Measurements from ENCODE around the gene SEC24B.
"Not testable (repeated sequence)": the region's sequence is repeated elsewhere in the genome, so short reads cannot be mapped to it uniquely, and the experiment has no call there.

SEC24B gene

DNA sequence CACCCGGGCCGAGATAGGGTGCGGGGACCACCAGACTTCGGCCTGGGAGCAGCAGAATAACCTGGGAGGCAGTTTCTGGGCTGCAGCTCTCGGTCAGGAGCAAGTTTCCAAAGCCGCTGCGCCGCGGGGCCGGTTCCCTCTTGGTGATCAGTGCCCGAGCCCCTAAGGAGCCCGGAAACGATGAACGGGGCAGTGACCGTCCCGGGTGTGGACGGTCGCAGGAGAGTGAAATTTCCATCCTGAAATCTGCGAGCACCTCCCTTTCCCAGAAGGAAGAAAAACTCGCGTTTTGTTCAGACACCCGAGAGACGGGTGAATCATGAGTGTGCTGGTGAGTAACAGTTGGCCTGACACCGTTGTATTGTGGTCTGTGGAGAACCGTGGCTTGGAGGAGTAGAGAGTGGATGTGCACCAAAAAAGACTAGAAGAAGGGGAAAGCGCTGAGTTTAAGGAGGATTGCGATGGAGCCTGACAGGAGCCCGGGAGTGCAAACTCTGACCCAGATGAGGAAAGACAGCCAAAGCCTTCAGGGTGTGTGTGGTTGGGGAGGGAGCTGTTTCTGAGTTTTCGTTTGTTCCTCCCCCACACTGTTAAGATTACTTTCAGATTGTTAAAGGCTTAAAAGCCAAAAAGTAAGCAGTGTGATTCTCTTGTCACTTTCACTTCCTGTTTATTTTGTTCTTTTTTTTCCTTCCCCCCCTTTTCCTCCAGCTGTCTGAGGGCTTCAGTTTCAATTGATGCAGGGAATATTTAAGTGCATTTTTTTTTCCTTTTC, 127.3 kb downstream of the SEC24B start:
- H3K9me3 ChIP-seq (ENCODE audit: control insufficient read depth, insufficient read depth, low read length) = no peaks in the 10 kb centered on the region

DNA sequence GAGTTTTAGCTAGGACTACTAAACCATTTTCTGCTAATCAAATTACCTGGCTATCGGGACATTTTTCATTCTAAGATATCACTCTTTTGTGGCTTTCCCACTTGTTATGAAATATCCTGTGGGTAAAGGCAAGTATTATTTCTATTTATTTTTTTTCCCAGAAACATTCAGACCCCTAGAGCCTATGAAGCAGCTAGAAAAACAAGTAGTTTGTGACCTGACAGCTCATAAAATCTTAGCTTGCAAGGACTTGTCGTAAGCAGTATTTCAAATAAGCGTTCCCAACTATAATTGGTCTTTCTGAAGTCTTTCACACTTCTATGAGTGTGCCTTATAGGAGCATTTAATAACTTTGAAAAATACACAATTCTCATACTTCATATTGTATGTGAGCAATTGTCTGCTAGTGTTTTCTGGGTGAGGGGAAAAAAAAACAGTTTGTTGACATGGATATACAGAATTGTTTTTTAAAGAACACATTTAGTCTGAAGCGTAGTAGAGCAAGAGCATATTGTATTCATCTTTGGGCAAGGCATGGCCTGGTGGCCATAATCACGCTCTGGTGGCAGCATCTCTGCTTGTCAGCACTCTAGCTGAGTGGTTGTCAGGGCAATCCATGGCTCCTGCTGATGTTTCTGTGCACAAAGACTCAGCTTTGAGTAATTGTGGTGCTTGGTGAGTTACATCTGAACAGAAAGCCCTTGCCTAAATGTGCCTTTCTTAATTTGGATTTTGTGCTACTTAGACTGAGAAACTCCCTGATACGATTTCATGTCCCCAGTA, 129.0 kb downstream of the SEC24B start:
- no peaks in the 10 kb centered on the region for H3K4me1 ChIP-seq (ENCODE audit: insufficient read depth, low read length)
- H3K36me3 ChIP-seq (ENCODE audit: insufficient read depth, low read length) = no peaks in the 10 kb centered on the region
- H3K9ac ChIP-seq (ENCODE audit: low read depth, low read length) = no peak overlapping the region

More for the DNA sequence above, 127.3 kb downstream of the SEC24B start:
- Histone ChIP-seq H3K36me3 (ENCODE audit: insufficient read depth, low read length) (no peaks in the 10 kb centered on the region), H3K4me1 (ENCODE audit: insufficient read depth, low read length) (no peaks in the 10 kb centered on the region), H3K9ac (ENCODE audit: low read depth, low read length) (peak overlapping the region; percentile 90)

DNA sequence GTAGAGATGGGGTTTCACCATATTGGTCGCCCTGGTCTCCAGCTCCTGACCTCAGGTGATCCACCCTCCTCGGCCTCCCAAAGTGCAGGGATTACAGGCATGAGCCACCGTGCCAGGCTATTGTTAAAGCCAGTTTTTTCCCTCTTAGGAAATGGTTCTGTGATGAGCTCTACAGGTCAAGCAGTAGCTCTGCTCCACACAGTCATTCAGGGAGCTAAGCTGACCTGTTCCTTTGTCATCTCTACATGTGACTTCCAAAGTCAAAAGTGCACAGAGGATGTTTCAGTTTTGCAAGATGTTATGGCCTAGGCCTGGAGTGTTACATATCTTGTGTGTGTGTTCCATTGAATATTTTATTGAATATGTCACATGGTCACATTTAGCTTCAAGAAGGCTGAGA, 137.9 kb downstream of the SEC24B start:
- Histone ChIP-seq H3K9me3 (ENCODE audit: control insufficient read depth, insufficient read depth, low read length) (no peaks in the 10 kb centered on the region), H3K36me3 (ENCODE audit: insufficient read depth, low read length) (no peaks in the 10 kb centered on the region), H3K4me1 (ENCODE audit: insufficient read depth, low read length) (no peaks in the 10 kb centered on the region), H3K9ac (ENCODE audit: low read depth, low read length) (no peak overlapping the region)

More for the DNA sequence above, 129.0 kb downstream of the SEC24B start:
- no peaks in the 10 kb centered on the region for H3K9me3 ChIP-seq (ENCODE audit: control insufficient read depth, insufficient read depth, low read length)

DNA sequence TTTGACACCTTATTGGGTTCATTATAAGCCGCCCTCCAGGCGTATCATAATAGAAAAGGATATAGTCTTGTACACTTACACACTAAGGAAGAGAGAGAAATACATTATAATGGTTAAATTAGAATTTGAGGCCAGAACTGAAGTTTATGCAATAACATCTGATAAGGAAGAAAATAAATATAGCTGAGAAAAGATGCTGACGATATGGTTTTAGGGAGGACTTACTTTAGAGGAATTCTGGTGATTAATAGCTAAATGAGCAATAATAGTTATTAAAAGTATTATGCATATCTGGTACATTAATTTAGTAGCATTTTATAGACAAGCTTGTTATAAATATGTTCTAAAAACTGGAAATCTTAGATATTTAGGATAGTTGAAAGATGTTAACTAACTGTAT, 138.5 kb downstream of the SEC24B start:
- Histone ChIP-seq H3K4me1 (ENCODE audit: insufficient read depth, low read length) (no peaks in the 10 kb centered on the region), H3K9ac (ENCODE audit: low read depth, low read length) (no peak overlapping the region), H3K36me3 (ENCODE audit: insufficient read depth, low read length) (no peaks in the 10 kb centered on the region), H3K9me3 (ENCODE audit: control insufficient read depth, insufficient read depth, low read length) (no peaks in the 10 kb centered on the region)

DNA sequence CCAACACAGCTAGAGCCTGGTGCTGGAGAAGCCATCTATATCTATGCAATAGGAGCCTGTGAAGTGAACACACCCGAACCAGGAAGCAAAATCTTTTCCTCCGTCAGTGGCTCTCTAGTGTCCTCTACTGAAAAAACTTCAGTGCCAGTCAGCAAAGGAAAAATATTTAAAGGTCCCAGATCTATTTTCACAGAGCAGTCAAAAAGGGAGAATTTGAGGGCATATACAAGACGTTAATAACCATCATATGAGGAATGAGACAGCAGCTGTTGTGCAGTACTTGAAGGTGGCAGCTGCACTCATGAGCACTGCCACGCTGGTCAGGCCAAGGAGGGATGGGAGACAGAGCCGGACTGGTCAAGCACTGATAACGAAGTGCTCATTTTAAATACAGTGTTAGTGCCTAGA, 140.8 kb downstream of the SEC24B start:
- Histone ChIP-seq H3K4me1 (ENCODE audit: insufficient read depth, low read length) (no peaks in the 10 kb centered on the region), H3K36me3 (ENCODE audit: insufficient read depth, low read length) (no peaks in the 10 kb centered on the region), H3K9me3 (ENCODE audit: control insufficient read depth, insufficient read depth, low read length) (no peaks in the 10 kb centered on the region), H3K9ac (ENCODE audit: low read depth, low read length) (no peak overlapping the region)

DNA sequence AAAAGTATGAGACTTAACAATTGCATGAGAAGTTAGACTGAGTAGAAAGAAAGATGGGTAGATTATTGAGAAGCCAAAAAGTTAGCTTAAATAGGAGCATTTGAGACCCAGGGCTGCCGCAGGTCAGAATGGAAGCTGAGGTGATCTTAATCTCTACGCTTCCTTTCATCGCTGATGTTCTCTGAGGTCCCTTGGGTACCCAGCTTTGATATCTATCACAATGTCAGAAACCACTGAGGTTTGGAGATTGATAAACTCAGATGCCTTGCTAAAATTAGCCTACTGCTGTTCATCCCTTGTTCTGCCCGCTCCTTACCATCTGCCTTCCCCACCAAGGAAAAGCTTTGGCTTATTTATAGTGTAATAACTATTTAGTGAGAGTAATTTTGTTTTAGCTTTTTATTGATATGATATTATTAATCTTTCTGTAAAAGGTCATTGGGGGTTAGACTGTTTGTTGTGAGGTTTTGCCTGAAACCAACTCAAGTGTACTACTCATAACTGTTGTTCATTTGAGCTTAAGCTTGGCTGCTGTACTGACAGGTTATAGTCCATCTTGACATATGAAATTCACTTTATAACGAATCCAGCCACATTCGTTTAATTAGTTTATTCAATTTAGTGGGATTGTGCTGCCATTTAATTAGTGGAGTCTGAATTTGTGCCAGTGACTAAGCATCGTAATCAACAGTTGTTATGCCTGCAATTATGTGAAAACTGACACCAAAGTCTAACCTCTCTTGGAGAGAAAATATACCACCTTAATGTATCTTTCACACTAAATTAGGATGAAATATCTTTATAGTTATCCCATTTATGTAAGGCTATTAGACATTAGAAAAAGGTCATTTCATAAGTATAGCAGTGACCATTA, 141.6 kb downstream of the SEC24B start:
- H3K4me1 ChIP-seq (ENCODE audit: insufficient read depth, low read length) = no peaks in the 10 kb centered on the region
- no peaks in the 10 kb centered on the region for H3K9me3 ChIP-seq (ENCODE audit: control insufficient read depth, insufficient read depth, low read length)
- no peaks in the 10 kb centered on the region for H3K36me3 ChIP-seq (ENCODE audit: insufficient read depth, low read length)
- H3K9ac ChIP-seq (ENCODE audit: low read depth, low read length) = no peak overlapping the region

DNA sequence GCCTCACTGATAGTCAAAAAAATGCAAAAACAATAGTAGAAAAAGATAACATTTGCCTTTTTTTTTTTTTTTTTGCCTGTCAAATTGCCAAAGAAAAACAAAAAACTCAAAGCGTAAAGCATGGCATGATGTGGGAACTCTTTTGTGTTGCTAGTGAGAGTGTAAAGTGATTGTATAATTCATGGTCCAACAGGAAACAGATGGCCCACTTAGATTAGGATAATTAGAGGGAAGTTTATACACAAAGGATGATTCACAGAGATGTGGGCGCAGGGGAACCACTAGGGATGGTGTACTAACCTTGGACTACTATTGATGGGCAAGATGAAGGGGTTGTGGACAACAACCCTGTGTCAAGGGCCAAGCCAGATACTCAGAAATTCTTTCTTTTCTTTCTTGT, 142.8 kb downstream of the SEC24B start:
- Histone ChIP-seq H3K9ac (ENCODE audit: low read depth, low read length) (no peak overlapping the region), H3K9me3 (ENCODE audit: control insufficient read depth, insufficient read depth, low read length) (no peaks in the 10 kb centered on the region), H3K4me1 (ENCODE audit: insufficient read depth, low read length) (no peaks in the 10 kb centered on the region), H3K36me3 (ENCODE audit: insufficient read depth, low read length) (no peaks in the 10 kb centered on the region)

DNA sequence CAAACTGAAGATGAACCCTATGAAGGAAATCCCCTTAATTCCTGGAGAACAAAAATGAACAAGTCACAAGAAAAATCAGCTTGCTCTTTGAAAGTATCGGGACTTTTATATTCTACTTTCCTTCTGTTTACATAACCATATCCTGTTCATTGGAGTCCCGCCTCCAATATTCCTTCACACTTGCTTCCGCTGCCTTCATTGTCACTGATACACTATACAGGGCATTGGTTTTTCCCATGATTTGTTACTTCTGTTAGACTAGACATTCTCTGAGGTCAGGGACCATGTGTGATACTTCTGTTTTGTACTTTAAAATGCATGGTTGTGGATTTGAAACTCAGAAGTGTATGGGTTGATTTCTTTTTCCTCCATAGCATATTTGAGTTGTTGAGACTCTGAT, 145.2 kb downstream of the SEC24B start:
- Histone ChIP-seq H3K36me3 (ENCODE audit: insufficient read depth, low read length) (no peaks in the 10 kb centered on the region), H3K9ac (ENCODE audit: low read depth, low read length) (no peak overlapping the region), H3K4me1 (ENCODE audit: insufficient read depth, low read length) (no peaks in the 10 kb centered on the region), H3K9me3 (ENCODE audit: control insufficient read depth, insufficient read depth, low read length) (no peaks in the 10 kb centered on the region)

DNA sequence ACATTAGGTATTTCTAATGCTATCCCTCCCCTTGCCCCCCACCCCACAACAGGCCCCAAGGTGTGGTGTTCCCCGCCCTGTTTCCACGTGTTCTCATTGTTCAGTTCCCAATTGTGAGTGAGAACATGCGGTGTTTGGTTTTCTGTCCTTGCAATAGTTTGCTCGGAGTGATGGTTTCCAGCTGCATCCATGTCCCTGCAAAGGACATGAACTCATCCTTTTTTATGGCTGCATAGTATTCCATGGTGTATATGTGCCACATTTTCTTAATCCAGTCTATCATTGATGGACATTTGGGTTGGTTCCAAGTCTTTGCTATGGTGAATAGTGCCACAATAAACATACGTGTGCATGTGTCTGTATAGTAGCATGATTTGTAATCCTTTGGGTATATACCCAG, 146.4 kb downstream of the SEC24B start:
- H3K9ac ChIP-seq (ENCODE audit: low read depth, low read length); H3K4me1 ChIP-seq (ENCODE audit: insufficient read depth, low read length); H3K36me3 ChIP-seq (ENCODE audit: insufficient read depth, low read length): not testable (repeated sequence)

DNA sequence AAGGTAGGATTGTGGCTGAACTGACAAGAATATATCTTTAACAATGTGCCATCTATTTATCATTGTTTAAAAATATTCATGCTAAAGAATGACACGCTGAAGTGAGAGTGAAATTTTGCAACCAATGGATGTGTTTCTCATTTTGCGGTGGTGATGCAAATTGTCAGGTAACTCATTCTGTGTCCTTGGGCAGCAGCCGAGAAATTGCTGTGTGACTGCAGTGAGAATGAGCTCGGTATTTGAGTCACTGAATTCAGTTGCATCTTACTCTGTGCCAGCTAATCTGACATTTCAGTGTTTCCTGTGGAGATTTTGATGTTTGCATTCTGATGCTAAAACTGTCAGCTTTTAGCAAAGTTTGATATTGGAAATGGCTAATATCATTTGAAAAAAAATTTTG, 154.6 kb downstream of the SEC24B start:
- H3K4me1 ChIP-seq (ENCODE audit: insufficient read depth, low read length) = no peaks in the 10 kb centered on the region
- no peak overlapping the region for H3K9ac ChIP-seq (ENCODE audit: low read depth, low read length)
- H3K36me3 ChIP-seq (ENCODE audit: insufficient read depth, low read length) = no peaks in the 10 kb centered on the region
- H3K9me3 ChIP-seq (ENCODE audit: control insufficient read depth, insufficient read depth, low read length) = no peaks in the 10 kb centered on the region; the same call in 1 of the 2 replicates

More for the DNA sequence above, 146.4 kb downstream of the SEC24B start:
- H3K9me3 ChIP-seq (ENCODE audit: control insufficient read depth, insufficient read depth, low read length) = not testable (repeated sequence)

DNA sequence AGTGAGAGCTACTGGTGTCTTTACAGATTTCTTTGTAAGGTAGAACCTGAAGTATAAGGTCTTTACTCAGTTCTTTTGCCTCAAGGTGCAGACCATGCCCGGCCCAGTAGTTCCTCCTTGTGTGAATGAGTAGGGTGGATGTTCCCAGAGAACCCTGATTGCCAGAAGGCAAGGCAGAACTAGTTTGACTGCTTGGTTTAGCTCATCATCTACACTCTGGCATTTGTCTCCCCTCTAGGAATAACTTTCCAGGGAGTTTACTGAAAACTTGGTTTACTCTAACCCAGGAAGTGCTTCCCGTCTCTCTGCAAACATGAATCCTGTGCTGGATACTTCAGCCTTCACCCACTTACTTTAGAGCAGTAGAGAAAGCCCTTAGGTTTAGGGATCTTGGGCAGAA, 155.5 kb downstream of the SEC24B start:
- Histone ChIP-seq H3K36me3 (ENCODE audit: insufficient read depth, low read length) (no peaks in the 10 kb centered on the region), H3K4me1 (ENCODE audit: insufficient read depth, low read length) (no peaks in the 10 kb centered on the region), H3K9me3 (ENCODE audit: control insufficient read depth, insufficient read depth, low read length) (no peaks in the 10 kb centered on the region; the same call in 1 of the 2 replicates), H3K9ac (ENCODE audit: low read depth, low read length) (no peak overlapping the region)

DNA sequence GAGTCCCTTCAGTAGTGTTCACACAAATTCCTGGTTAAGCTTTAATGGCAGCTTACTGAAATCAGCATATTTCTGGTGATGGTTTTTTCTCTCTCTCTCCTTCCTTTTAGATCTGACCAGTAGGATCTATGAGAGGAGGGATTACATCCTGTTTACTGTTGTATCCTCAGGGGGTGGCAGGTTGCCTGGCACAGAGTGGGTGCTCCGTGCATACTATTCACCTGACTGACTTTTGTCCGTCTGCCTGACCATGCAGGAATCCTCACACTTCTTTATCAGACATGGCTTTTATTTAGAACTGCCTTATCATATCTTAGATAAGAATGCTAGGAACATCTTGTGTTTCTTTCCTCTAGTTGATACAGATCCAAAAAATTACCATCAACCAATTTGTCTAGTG, 156.0 kb downstream of the SEC24B start:
- no peak overlapping the region for H3K9ac ChIP-seq (ENCODE audit: low read depth, low read length)
- no peaks in the 10 kb centered on the region; the same call in 1 of the 2 replicates for H3K9me3 ChIP-seq (ENCODE audit: control insufficient read depth, insufficient read depth, low read length)
- no peaks in the 10 kb centered on the region for H3K4me1 ChIP-seq (ENCODE audit: insufficient read depth, low read length)
- no peaks in the 10 kb centered on the region for H3K36me3 ChIP-seq (ENCODE audit: insufficient read depth, low read length)
